RWPE2 (cell line): ENCODE results near the gene ENAH.

ENCODE experiments used
- ATAC-seq: fragments of 200-7000 bp; cut with Tn5 transposase; 3 replicates; pipeline ENCODE4 v1.9.1; 2021; ENCODE audit warnings: low read depth
- DNase-seq: peaks from one replicate; pipeline ENCODE4 v3.0.0-alpha.2; 2020; ENCODE audit warnings: low spot score
- H3K27ac ChIP-seq: fragments of 450-650 bp; 2 replicates; pipeline ENCODE4 v1.5.1; 2017; ENCODE audit warnings: mild to moderate bottlenecking; ENCODE audit not compliant: poor library complexity, severe bottlenecking
- H3K27me3 ChIP-seq: fragments of 250-450 bp; sonication (Bioruptor Pico); 2 replicates; pipeline ENCODE4 v1.5.1; 2021; ENCODE audit warnings: mild to moderate bottlenecking, moderate library complexity; ENCODE audit not compliant: insufficient read depth, poor library complexity, severe bottlenecking
- H3K36me3 ChIP-seq: fragments of 250-450 bp; sonication (Bioruptor Pico); 2 replicates; pipeline ENCODE4 v1.5.1; 2020; ENCODE audit warnings: low read depth, mild to moderate bottlenecking, moderate library complexity
- H3K4me1 ChIP-seq: fragments of 250-450 bp; sonication (Bioruptor Pico); 2 replicates; pipeline ENCODE4 v1.5.1; 2021; ENCODE audit warnings: mild to moderate bottlenecking, moderate library complexity; ENCODE audit not compliant: insufficient read depth, poor library complexity, severe bottlenecking
- H3K4me3 ChIP-seq: fragments of 250-450 bp; sonication (Bioruptor Pico); 2 replicates; pipeline ENCODE4 v1.5.1; 2021; ENCODE audit warnings: mild to moderate bottlenecking, moderate library complexity; ENCODE audit not compliant: severe bottlenecking
- H3K9me3 ChIP-seq: fragments of 250-450 bp; sonication (Bioruptor Pico); 2 replicates; pipeline ENCODE4 v1.5.1; 2021; ENCODE audit warnings: mild to moderate bottlenecking, moderate library complexity; ENCODE audit not compliant: severe bottlenecking
- TF ChIP-seq, protein P1 (sequence below): fragments of 450-650 bp; IDR thresholded peaks from one replicate; pipeline ENCODE4 v1.5.1; 2017; ENCODE audit warnings: mild to moderate bottlenecking, moderate library complexity; ENCODE audit not compliant: poor library complexity, severe bottlenecking

Gene ENAH

DNA sequence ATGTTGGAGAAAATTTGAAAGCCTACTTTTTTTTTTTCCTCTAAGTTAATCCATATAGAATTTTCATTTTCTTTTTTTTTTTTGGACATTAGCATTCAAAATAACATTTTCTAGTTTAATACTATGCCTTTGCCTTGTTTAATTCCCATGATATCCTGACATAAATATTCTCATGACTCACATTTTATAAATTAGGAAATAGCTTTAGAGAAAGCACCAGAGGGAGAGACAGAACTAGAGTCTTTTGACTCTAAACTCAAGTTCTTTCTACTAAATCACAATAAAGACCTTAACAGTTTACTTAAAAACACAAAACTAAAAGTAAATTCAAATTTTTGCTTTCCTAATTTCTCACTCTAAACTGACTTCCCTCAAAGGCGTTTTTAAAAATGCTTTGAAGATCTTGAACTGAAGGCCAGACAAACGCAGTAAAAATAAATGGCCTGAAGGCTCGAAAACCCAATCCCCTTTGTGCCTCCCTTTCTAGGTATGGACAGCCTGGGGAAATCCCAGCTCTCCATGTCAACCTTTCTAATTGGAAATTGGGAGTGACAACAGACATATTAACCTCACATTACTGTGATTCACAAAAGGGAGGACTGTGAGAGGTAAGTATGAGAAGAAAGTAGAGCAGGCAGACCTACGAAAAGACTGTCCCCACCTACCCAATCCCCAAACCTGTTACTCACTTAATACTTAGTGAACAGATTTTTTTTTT lies 104.6 kb downstream of the ENAH start:
- ATAC-seq (no peak), DNase-seq (no peak)
- H3K36me3 ChIP-seq: no peaks in the 10 kb centered on the region
- H3K4me1 ChIP-seq: no peaks in the 10 kb centered on the region
- no peaks in the 10 kb centered on the region for H3K9me3 ChIP-seq
- no peaks in the 10 kb centered on the region for H3K27me3 ChIP-seq
- no peak overlapping the region for H3K27ac ChIP-seq
- H3K4me3 ChIP-seq: no peak overlapping the region
- TF ChIP-seq, protein P1, sequence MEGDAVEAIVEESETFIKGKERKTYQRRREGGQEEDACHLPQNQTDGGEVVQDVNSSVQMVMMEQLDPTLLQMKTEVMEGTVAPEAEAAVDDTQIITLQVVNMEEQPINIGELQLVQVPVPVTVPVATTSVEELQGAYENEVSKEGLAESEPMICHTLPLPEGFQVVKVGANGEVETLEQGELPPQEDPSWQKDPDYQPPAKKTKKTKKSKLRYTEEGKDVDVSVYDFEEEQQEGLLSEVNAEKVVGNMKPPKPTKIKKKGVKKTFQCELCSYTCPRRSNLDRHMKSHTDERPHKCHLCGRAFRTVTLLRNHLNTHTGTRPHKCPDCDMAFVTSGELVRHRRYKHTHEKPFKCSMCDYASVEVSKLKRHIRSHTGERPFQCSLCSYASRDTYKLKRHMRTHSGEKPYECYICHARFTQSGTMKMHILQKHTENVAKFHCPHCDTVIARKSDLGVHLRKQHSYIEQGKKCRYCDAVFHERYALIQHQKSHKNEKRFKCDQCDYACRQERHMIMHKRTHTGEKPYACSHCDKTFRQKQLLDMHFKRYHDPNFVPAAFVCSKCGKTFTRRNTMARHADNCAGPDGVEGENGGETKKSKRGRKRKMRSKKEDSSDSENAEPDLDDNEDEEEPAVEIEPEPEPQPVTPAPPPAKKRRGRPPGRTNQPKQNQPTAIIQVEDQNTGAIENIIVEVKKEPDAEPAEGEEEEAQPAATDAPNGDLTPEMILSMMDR: no peak

DNA sequence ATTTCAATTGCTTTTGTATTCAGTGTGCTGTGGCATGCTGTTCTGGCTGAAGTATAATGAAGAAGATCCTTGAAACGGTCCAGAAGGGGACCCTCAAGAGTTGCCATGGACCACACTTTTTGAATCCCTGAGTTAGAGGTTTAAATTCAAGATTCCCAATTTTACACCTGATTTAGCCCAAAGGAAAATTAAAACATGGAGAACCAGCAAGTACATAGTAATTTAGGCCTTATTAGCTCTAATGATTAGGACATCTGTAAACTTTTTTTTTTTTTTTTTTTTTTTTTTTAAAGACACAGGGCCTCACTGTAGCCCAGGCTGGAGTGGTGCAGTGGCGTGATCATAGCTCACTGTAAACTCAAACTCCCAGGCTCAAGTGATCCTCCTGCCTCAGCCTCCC lies 107.3 kb downstream of the ENAH start:
- no peak overlapping the region for H3K27ac ChIP-seq
- TF ChIP-seq, protein P1: no peak
- ATAC-seq (no peak), DNase-seq (no peak)
- H3K36me3 ChIP-seq: no peaks in the 10 kb centered on the region
- H3K9me3 ChIP-seq: no peaks in the 10 kb centered on the region
- H3K27me3 ChIP-seq: no peaks in the 10 kb centered on the region
- no peaks in the 10 kb centered on the region for H3K4me1 ChIP-seq
- no peak overlapping the region for H3K4me3 ChIP-seq

DNA sequence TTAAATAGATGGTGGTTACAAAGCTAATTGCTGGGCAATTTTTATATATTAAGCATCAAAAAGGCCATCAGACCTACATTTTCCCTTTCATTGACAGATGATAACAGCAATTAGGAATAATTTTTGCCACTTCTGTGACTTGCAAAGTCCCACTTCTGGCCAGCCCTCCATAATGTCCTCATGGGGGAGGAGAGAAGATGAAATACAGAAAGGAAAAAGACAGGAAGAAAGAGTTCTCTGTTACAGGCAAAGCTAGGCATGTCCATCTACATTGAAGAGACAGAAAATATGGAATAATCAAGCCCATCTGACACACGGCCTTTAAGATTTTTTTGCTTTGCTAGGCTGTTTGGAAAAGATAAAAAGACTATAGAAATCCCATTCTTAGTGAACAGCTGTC lies 108.0 kb downstream of the ENAH start:
- H3K4me1 ChIP-seq: no peaks in the 10 kb centered on the region
- no peaks in the 10 kb centered on the region for H3K36me3 ChIP-seq
- ATAC-seq: no peak
- H3K4me3 ChIP-seq: no peak overlapping the region
- no peak for DNase-seq
- H3K9me3 ChIP-seq: no peaks in the 10 kb centered on the region
- H3K27me3 ChIP-seq: no peaks in the 10 kb centered on the region
- TF ChIP-seq, protein P1: no peak
- H3K27ac ChIP-seq: no peak overlapping the region

DNA sequence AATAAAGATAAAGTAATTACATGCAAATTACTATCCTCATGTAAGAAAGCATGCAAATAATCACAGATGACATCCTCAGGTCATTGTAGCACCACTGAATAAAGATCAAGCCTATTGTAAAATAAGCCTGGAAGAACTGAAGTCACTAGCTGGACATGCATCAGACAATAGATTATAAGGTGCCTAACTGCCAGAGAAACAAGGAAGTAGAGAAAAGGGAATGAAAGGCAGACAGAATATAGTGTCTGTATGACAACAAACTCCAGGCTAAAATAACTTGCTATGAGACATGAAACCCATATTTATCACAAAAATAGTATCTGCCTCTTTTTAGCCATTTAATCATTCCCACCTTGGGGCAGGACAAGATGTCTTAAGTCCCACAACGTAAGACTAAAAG lies 108.7 kb downstream of the ENAH start:
- DNase-seq: no peak
- Histone ChIP-seq H3K27ac (no peak overlapping the region), H3K4me3 (no peak overlapping the region), H3K36me3 (no peaks in the 10 kb centered on the region), H3K27me3 (no peaks in the 10 kb centered on the region), H3K9me3 (no peaks in the 10 kb centered on the region), H3K4me1 (no peaks in the 10 kb centered on the region)
- no peak for ATAC-seq
- TF ChIP-seq, protein P1: no peak

DNA sequence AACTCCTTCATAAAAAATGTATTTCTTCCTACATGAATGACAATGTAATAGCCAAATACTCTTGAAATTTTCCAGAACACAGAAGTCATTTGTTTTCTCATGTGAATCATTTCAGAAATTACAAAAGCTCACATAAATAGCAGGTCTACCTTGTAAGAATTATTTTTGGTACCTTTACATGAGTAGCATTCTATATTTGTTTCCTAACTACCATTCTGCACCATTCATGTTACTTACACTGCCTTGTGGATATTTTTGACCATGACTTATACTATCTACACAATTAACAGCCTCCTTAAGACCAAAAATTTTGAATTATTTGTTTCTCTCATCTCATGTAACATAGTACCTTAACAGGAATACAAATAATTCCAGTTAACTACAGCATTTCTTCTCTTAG lies 109.6 kb downstream of the ENAH start:
- Histone ChIP-seq H3K27me3 (no peaks in the 10 kb centered on the region), H3K4me1 (no peaks in the 10 kb centered on the region), H3K36me3 (no peaks in the 10 kb centered on the region), H3K9me3 (no peaks in the 10 kb centered on the region), H3K27ac (no peak overlapping the region), H3K4me3 (no peak overlapping the region)
- TF ChIP-seq, protein P1: no peak
- DNase-seq (no peak), ATAC-seq (no peak)
